Hematopoietic multipotent progenitor cell treated with erythropoietin and hydrocortisone succinate and interleukin-3 and kit ligand, for 15 days (in vitro differentiated cells): Measurements from ENCODE around the gene SENP1.

Experiments used
- DNase-seq: peaks from one replicate; pipeline ENCODE4 v3.0.0-alpha.2; 2015; ENCODE audit warnings: low spot score

Gene SENP1

DNA sequence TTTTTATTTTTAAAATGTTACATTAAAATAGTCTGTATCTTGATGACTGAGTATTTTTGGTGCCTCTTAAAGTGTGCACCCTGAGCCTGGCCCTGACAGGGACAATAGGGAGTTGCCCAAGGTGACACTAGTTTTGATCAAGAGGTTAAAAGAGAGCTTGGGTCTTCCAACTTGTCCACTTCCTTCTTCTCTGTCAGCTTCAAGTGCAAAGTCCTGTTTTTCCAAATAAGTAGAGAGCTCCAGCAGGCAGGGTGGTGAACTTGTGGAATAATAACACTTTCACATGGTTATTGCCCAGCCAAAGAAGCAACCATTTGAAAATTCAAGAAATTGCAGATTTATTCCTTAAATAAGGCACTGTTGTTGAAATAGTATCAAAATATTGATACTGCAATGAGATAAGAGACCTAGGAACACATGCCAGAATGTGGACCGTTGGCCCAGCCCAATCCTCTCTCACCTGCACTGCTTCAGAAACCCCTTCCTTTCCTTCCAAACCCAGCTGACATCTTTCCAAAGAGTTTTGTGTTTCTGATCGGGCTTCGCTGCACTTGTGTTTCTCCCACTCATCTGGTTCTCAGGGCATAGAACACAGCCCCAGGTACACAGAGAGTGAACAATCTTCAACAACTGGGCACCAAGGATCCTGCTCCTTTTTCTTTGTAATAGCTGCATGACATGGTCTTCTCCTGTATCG lies 87.8 kb downstream of the SENP1 start:
- DNase-seq: no peak

DNA sequence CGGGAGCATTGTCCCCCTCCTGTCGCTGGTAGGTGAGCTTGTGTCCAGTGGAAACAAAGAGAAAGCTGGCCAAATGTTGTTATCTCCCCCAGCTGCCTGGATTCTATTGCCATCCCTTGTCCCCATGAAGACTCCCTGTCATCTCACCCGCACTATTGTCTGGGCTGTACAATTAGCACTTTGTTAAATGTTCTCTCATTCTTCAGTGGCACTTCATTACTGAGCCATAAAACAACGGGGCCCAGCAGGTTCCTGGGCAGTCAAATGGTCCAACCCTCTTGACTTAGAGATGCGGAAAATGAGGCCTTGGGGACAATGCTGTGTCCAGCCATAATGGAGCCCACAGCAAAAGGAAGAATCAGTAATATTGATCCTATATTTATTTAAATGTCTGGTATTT lies 88.4 kb downstream of the SENP1 start:
- DNase-seq: no peak

DNA sequence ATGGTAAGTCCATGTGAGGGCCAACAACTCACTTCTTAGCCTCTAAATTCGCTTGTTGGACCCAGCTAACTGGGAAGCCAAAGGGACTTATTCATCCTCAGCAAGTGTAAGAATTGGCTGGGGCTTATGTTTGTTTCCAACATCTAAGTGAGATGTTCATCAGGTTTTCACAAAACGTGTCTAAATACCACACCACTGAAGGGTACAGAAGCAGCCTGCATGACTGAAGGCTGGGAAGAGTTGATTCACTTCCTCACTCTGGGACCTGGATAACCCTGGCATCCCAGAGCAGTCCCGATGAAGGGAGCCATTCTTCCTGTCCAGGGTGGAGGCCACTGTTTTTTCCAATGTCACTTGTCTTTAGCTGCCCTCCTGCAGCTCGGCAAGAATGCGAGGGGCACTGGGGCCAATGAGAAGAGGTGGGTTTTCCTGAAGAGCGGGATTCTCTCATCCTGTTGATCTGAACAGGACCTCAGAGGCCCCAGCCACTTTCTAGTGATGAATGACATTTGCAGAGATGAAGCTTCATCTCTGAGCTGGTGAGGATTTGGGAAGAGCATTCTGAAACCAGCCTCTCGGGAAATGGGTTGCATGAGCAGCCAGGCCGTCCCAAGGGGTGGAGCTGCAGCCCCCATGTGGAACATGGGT lies 89.4 kb downstream of the SENP1 start:
- no peak for DNase-seq

DNA sequence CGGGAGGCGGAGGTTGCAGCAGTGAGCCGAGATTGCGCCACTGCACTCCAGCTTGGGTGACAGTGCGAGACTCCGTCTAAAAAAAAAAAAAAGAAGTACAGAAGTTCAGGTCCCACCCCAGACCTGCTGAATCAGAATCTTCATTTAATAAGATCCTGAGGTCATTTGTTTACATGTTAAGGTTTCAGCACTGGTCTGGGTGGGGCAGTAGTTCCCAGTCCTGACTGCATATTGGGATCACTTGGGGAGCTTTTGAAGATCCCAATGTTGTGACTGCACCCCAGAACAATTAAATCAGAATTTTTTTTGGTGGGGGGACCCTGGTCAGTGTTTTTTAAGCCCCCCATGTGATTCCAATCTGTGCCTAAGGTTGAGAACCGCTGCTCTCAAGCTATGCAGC lies 89.9 kb downstream of the SENP1 start:
- no peak for DNase-seq

DNA sequence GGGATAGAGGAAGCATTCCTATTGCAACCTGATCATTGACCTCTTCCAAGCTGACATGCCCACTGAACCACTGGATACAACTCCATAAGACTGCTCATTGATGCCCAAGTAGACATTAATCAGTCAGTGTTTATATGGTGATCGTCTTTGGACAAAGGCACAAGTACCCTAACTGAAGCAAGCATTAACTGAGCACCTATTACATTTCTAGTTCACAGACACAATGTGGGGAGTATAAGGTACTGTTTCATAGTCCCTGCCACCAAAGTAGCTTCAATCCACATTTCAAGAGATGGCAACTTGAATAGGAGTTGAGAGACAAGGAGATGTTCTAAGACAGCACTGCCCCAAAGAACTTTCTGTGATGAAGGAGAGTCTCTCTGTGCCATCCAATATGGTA lies 90.8 kb downstream of the SENP1 start:
- no peak for DNase-seq

DNA sequence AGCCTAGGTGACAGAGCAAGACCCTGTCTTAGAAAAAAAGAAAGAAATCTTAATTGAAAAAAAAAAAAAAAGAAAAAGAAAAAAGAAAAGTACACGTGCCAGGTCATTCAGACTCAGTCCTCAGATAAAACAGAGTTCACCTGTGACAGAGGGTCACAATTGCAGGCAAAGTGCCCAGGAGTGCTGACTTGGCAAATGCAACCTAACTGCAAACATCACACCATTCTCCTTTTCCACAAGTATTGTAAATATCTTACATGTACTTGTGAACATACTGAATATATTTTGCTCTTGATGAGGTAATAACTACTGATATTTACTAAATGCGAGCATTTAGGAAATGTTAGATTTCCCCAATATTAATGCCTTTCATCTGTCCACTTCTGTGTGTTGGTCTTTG lies 92.6 kb downstream of the SENP1 start:
- DNase-seq: no peak

DNA sequence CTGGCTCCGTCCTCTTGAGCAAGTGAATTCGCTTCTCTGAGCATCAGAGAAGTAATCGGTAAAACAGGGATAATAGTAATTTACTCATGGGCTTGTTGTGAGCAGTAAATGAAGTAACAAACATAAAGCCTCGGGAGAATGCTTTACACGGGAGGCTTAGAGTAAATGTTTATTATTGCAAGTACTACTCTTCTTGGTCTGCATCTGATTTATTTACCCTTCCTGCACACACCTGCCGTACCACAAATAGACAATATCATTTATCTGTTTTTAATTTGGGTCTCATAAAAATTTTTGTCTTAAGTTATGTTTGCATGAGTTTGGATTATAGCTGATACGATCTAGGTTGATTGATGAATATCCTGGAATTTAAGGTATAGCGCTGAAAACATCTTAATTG lies 93.8 kb downstream of the SENP1 start:
- no peak for DNase-seq

DNA sequence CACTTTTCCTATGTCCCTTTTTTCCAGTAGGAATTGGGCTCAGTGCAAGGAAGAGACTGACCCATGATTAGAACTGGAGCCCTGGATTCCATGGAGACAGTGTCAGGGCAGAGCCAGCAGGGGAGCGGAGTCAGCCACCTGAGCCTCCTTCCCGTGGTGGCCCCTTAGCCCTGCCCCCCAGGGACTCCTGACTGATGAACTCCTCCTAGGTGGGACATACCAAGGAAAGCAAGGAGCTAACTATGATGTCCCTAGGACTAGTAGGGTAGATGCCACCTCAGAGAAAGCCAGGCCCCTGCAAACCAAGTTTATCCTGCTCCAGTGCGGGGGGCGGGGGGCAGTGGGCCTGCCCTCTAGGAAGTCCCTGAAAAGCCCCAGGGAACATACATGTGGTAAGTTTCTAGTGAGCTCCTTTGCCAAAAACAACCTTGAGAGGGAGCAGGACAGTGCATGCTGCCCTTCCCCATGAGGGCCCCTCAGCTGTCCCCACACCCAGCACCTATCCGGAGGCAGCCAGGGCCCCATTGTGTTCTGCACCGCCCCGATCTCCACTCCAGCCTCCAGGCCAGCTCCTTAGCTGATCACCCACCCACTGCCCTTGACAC lies 95.4 kb downstream of the SENP1 start:
- DNase-seq: no peak

DNA sequence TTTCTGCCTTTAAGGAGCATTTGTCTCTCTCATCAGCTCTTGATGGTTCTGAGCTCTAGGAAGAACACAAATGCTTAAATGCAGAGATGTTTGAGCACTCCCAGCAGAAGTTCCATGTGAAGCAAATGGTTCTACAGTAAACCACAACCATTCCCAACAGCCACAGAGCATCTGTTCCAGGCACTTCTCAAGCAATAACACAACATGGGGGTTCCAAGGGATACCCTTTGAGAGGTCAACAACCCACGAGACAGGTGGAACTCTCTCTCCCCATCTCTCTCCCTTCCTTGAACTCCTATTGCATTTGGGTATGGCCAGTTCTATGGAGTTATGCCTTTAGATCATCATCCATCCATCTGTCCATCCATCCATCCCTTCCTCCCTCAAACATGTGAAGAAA lies 96.4 kb downstream of the SENP1 start:
- no peak for DNase-seq

DNA sequence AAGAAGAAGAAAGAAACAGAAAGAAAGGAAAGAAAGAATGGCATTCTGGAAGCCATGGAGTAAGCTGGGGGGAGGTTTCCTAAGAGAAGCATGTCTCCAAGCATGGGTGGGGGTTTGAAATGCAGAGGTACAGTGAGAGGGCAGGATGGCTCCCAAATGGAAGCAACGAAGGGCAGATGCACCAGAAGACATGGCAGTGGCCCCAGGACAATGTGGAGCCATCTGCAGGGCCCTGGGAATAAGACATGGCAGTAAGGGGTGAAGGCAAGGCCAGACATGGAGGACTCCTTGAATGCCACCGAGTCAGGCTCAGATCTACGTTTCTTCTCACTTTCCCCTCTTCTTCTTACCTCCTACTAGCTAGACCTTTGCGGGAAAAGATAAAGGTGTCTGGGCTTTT lies 96.9 kb downstream of the SENP1 start:
- DNase-seq: no peak

DNA sequence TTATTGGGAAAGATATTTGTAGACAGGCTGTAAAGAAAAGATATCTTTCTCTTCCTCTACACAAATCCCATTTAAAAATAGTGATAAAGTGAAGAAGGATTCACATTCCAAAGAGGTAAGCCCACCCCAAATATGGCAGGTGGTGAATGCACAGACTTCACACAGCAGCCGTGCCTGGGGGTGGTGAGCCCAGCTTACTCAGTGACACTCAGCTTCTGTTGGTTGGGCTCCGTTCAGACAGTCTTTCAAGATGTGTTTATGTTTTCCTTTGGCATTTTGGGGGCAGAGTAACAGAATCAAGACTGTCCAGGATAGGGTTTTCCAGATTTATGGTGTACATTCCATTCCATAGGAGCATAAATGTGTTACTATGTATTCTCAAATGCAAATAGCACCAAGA lies 97.5 kb downstream of the SENP1 start:
- DNase-seq: no peak

DNA sequence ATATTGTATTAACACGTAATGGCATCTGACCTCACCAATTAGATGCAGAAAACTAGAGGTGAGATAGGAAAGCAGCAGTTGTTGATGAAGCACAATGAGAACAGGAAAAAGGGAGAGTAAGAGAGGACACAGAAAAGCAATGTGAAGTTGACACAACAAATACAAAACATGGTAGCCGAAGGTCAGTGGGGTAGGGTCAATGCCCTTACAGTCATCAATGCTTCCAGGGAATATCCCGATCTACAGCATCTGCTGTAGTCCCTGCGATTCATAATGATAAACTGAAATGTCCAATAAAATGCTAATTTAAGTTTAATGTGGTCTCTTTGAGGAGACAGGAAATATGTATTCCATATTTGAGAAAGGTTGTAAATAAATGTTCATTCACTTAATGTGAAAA lies 98.7 kb downstream of the SENP1 start:
- DNase-seq: no peak

DNA sequence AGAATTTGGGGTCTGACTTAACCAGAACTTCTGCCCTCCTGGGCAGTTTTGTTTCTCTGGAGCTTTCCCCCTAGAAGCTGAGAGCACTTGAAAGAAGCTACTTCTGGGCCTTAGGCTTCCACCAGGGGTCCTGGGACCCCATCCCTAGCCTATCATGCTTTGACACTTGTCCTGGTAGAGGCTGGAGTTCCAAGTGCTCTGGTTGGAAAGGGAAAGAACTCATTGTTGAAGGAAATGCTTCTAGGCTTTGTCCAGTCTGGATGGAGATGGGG lies 100.2 kb downstream of the SENP1 start:
- no peak for DNase-seq

DNA sequence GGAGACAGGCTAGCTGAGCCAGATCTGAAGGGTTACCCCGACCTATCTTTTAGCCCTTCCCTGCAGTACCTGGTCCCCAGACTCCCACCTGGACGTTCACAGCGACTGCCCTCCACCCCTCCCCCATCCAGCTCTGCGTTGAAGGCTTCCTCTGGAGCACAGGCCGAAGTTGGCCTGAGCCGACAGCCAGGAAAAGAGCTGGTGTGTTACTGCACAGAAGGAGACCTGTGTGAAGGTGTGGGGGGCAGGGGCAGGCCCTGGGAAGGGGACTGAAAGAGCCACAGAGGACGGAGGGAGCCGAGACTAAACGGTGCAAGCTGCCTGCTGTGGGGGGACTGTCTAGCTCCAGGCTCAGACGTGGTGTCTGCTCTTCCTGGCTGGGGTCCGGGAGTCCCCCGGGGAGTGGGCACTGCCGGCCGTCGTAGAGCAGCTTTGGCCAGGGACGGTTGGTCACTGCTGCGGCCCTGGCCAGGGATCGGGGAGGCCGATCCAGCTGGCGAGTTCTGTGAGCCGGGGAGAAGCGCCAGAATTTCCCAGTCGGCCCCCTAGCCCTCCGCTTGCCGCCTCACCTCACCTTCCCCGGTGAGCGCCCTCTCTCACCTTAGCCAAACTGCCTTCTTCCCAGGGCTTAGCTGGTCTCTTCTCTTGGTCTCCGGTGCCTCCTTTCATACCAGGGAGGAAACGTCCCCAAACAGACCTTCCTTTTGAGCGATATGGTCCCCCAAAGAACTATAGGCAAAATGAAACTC lies 100.7 kb downstream of the SENP1 start:
- no peak for DNase-seq

DNA sequence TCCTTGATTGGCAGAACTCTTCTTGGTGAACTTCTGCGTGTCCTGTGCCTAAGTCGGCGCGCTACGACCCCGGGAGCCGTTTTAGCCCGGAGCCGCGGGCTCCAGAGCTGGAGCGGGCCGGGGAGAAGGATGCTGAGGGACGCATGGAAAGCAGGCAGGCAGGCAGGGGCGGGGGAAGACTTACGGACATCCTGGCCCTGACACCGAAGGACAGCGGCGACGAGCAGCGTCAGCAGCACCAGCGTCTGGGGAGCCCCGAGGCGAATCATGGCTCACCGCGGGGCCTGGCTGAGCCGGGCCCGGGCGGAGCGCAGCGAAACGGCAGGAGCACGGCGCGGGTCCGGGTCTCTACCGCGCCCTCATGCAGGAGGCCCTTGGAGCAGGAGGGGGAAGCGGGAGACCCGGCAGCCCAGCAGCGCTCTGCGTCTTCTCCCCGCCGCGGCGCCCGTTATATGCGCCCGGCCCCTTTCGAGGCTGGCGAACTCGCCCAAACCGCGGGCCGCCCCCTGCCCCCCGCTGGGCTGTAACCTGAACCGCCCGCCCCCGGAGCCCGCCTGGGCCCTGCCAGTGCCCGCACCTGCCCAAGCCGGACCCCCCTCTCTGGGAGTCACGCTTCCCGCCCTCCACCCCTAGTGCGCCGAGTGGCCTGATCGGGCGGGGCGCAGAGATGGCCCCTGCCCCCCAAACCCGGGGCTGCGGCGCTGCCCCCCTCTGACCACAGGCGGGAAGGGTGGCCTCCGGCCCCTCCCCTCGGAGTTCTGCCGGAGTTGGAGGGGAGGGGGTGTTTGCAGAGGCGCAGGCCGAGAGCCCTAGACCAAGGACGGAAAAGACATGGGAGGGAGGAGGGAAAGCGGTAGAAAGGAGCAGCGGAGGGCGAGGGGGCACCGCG lies 101.6 kb downstream of the SENP1 start, which contains the start of gene COL2A1:
TSS of gene COL2A1 (minus strand) at position 424 of the 889 bp plus-strand sequence. CDS start at position 269, 155 bp downstream.
- DNase-seq: no peak

DNA sequence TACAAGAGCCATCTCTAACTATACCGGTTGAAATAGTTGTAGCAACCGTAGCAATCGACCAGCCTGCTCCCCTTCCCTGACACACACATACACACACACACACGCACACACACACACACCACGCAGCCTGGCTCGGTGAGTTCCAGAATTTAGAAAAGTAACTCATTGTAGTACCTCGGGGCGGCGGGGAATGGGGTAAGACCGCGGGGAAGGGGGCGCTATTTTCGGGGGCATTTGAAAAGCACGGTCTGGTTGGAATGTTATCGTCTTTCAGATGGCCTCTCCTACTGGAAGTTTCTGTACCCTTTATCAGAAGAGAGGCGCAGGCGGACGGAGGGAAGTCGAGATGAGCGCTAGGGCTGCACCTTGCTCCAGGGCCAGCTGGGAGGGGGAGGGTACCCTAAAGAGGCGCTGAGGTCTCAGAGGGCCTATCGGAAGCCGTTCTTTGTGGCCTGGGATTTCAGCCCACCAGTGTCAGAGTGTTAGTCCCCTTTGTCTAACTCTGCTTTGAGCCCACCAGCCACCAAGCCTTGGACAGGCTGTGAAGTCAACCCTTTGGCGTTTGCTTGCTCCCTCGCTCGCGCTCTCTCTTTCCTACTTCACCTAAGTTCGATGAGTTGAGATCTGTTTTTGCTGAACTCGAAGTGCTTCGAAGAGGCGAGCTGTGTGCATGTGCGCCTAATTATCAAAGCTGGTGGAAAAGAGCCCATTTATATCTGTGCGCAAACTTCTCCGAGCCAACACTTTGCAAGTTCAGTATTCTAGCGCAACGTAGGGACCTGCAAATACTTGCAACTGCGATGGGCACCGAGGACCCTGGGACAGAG lies 102.4 kb downstream of the SENP1 start:
- no peak for DNase-seq

DNA sequence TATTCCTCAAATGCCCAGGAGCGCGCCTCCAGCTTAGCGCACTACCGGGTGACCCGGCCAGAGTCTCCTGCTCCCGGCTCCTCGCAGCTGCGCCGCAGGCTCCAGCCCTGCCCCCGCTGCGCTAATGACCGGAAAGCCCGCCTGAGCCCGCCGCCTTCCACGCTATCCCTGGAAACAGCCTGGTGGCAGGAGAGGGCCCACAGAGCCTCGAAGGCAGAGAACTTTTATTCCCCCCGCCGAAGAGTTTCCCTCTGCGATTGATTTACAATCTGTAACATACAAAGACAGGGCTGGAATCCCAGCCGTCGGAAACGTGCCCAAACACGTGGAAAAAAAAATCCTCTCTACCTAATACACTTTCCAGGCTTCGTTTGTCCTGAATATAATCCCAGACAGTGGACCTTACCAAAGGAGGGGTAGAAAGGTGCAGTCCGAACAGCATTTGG lies 103.1 kb downstream of the SENP1 start:
- DNase-seq: no peak

DNA sequence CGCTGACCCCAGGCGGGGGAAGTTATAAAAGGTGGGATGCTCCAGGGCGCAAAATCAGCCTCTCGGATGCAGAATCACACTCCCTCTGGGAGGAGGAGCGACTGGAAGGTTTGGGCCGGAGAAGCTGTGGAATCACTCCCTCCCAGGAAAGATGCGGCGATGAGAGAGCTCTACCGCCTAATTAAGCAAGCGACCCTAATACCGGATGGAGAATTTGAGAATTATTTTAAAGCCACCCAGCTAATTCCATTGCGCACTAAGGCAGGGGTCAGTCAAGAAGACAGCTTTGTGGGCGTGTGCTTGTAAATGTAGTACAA lies 103.5 kb downstream of the SENP1 start:
- DNase-seq: no peak

DNA sequence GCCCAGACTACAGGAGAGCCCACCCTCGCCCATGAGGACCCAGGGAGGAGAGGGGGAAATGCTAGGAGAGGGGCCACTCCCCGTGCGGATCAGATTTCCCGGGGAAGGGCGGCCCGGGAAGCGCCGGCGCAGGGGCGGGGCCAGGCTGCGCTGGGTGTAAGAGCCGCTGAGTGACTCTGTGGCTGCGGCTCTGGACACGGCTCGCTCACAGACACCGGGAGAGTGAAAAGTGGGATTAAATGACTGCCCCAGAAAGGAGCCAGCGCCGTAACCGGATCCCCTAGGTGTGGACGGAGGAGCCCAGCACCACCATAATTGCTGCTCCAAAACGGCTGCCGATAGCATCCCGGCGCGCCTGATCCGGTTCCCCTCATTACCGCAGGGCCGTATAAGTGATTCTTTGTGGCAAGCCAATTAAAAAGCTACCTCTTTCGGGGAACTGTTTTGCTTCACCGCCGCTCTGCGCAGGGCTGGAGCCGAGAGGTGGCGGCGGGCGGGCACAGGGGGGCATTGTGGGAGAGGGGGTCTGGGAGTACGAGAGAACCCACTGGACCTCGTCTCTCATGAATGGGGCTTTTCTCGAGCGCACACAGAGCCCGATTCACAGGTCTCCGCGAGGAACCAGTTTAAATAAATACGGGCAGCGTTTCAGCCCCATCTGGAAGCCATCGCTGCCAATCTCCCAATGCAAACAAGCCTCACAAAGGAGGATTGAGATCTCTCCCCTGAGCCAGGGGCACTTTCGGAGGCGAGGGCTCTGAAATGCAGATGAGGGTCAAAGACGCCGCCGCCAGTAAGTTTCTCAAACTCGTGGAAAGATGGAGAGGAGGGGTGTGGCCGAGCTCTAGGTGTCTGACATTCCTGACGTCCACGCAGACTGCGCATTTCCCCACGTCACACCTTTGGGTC lies 104.1 kb downstream of the SENP1 start:
- no peak for DNase-seq

DNA sequence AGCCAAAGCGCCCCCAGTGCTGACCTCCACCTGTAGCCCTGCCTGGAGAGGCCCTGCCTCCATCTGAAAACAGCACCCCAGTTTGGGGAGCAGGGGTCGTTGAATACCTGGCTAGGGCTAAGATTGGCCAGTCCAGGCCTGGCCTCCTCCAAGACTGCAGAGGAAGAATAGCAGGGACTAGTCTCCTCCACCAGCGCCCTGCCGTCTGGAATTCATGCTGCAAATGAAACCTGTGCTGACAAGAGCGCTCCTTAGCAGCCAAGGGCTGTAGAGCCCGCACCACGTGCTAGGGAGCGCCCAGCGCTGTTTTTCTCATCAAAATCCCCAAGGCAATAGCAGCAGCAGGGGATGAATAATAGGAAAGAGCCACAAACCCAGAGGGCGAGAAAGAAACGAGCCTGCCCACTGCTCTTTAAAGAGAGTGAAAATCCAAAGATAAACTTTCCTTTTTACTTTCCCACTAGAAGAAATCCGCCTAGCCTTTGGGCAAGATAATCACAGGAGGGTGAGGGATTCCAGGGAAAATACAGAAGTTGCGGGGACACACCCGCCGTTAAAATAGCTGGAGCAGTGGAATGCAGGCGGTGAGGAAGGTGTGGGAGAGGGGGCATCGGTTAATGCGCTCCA lies 104.9 kb downstream of the SENP1 start:
- DNase-seq: no peak
